ENCODE measurements around the gene KRT86. TPM values are rescaled to one million over a fixed set of nuclear protein-coding genes. Genes with fewer than 3 reads are reported as not detected.

KRT86 gene
- total RNA-seq, 2 experiments from 2014 or later = not detected

- peaks cover 54% of the 10 kb centered on the region for H3K27me3 Mint-ChIP-seq
- TF ChIP-seq CTCF (IDR thresholded peaks at IDR 0.05) = no peak
- no peaks in the 10 kb centered on the region for H3K36me3 Mint-ChIP-seq (ENCODE audit: low read depth)
- H3K27me3 ChIP-seq (ENCODE audit: control insufficient read depth in 1 of 2, insufficient read depth in 2 of 2, low read length in 2 of 2) = peaks cover 5 to 12% of the 10 kb centered on the region in 2 experiments
- ChIA-PET CTCF (no interaction called here), POLR2A (no interaction called here)
- no peaks in the 10 kb centered on the region for H3K9me3 ChIP-seq (ENCODE audit: control insufficient read depth in 1 of 2, insufficient read depth in 1 of 2, low read length in 2 of 2)
- no peaks in the 10 kb centered on the region for H3K9me3 Mint-ChIP-seq
- no peaks in the 10 kb centered on the region for H3K36me3 ChIP-seq (ENCODE audit: insufficient read depth, low read length)
- H3K4me3 ChIP-seq (ENCODE audit: low read length) = no peak overlapping the region
- peaks cover 8% of the 10 kb centered on the region for H3K4me1 ChIP-seq (ENCODE audit: insufficient read depth, low read length)
- H3K27ac Mint-ChIP-seq = no peak overlapping the region
- H3K4me3 Mint-ChIP-seq = no peak overlapping the region
- DNase-seq (no peak), ATAC-seq (ENCODE audit: poor library complexity) (no peak)
- no peak overlapping the region for H3K27ac ChIP-seq (ENCODE audit: low read depth in 1 of 2, low read length in 2 of 2)
- intact Hi-C loops (cut with DNase I, micrococcal nuclease) = no loop called here
- H3K4me1 Mint-ChIP-seq (ENCODE audit: low read depth) = peaks cover 7% of the 10 kb centered on the region
Measured at GRCh38 chr12:52324153-52324444, 49.7 kb downstream of the KRT86 start.

- no peaks in the 10 kb centered on the region for H3K9me3 ChIP-seq (ENCODE audit: control insufficient read depth in 1 of 2, insufficient read depth in 1 of 2, low read length in 2 of 2)
- DNase-seq = peak; percentile 62 to 91 (median 74)
- Mint-ChIP-seq H3K27ac (no peak overlapping the region), H3K4me3 (no peak overlapping the region), H3K36me3 (ENCODE audit: low read depth) (no peaks in the 10 kb centered on the region), H3K9me3 (no peaks in the 10 kb centered on the region), H3K4me1 (ENCODE audit: low read depth) (peaks cover 7% of the 10 kb centered on the region), H3K27me3 (peaks cover 31% of the 10 kb centered on the region)
- no peak overlapping the region for H3K4me3 ChIP-seq (ENCODE audit: low read length)
- ChIA-PET POLR2A (interaction anchor here (1.1 to 1.2 kb wide), 2 partner anchors 9 to 172 kb away, joined by 3 to 5 read pairs; no protein-coding TSS in a partner anchor), CTCF (interaction anchor here (0.5 to 2.2 kb wide), 15 partner anchors 8 to 1824 kb away, joined by 3 to 12 read pairs (median 4); no protein-coding TSS in a partner anchor)
- peak; percentile 94 for TF ChIP-seq CTCF (IDR thresholded peaks at IDR 0.05)
- no peaks in the 10 kb centered on the region for H3K36me3 ChIP-seq (ENCODE audit: insufficient read depth, low read length)
- peaks cover 7% of the 10 kb centered on the region for H3K4me1 ChIP-seq (ENCODE audit: insufficient read depth, low read length)
- intact Hi-C loops (cut with DNase I, micrococcal nuclease) = loop anchor here (1.0 to 5.0 kb wide), 4 partner anchors 171 to 550 kb away; no protein-coding TSS in a partner anchor
- no peak overlapping the region for H3K27ac ChIP-seq (ENCODE audit: low read depth in 1 of 2, low read length in 2 of 2)
- peak; percentile 99 for ATAC-seq (ENCODE audit: poor library complexity)
- peaks cover 0 to 4% of the 10 kb centered on the region in 2 experiments for H3K27me3 ChIP-seq (ENCODE audit: control insufficient read depth in 1 of 2, insufficient read depth in 2 of 2, low read length in 2 of 2)
Measured at GRCh38 chr12:52327052-52327829, 52.8 kb downstream of the KRT86 start.

- H3K4me3 Mint-ChIP-seq = no peak overlapping the region
- DNase-seq (no peak), ATAC-seq (ENCODE audit: poor library complexity) (no peak)
- ChIA-PET CTCF (interaction anchor here (0.5 to 2.2 kb wide), 15 partner anchors 9 to 1825 kb away, joined by 3 to 12 read pairs (median 4); no protein-coding TSS in a partner anchor), POLR2A (interaction anchor here (1.1 to 1.2 kb wide), 2 partner anchors 8 to 173 kb away, joined by 3 to 5 read pairs; no protein-coding TSS in a partner anchor)
- peak; percentile 17 for TF ChIP-seq CTCF (IDR thresholded peaks at IDR 0.05)
- H3K4me3 ChIP-seq (ENCODE audit: low read length) = no peak overlapping the region
- H3K4me1 Mint-ChIP-seq (ENCODE audit: low read depth) = peaks cover 7% of the 10 kb centered on the region
- H3K27ac Mint-ChIP-seq = no peak overlapping the region
- H3K4me1 ChIP-seq (ENCODE audit: insufficient read depth, low read length) = peaks cover 7% of the 10 kb centered on the region
- no peaks in the 10 kb centered on the region for H3K36me3 ChIP-seq (ENCODE audit: insufficient read depth, low read length)
- no peak overlapping the region for H3K27ac ChIP-seq (ENCODE audit: low read depth in 1 of 2, low read length in 2 of 2)
- intact Hi-C loops (cut with DNase I, micrococcal nuclease) = loop anchor here (1.0 to 5.0 kb wide), 4 partner anchors 172 to 549 kb away; no protein-coding TSS in a partner anchor
- no peaks in the 10 kb centered on the region for H3K9me3 ChIP-seq (ENCODE audit: control insufficient read depth in 1 of 2, insufficient read depth in 1 of 2, low read length in 2 of 2)
- no peaks in the 10 kb centered on the region for H3K36me3 Mint-ChIP-seq (ENCODE audit: low read depth)
- H3K27me3 Mint-ChIP-seq = peaks cover 24% of the 10 kb centered on the region
- H3K27me3 ChIP-seq (ENCODE audit: control insufficient read depth in 1 of 2, insufficient read depth in 2 of 2, low read length in 2 of 2) = peaks cover 0 to 4% of the 10 kb centered on the region in 2 experiments
- no peaks in the 10 kb centered on the region for H3K9me3 Mint-ChIP-seq
Measured at GRCh38 chr12:52327830-52328500, 53.5 kb downstream of the KRT86 start.
